Mesenchymal stem cell (in vitro differentiated cells and primary cell): ENCODE measurements around the gene SUSD3.

Experiments
- DNase-seq: peaks from one replicate; pipeline ENCODE4 v3.0.0-alpha.2; 2013
- H2AFZ ChIP-seq: one replicate; pipeline ENCODE4 v1.6.1; 2013; ENCODE audit warnings: low read depth, mild to moderate bottlenecking, control low read depth, inconsistent platforms, low read length, moderate library complexity
- H2AK5ac ChIP-seq: 2 replicates; pipeline ENCODE4 v1.6.1; 2013; ENCODE audit warnings: low read length, moderate library complexity, mild to moderate bottlenecking, inconsistent platforms; ENCODE audit not compliant: severe bottlenecking
- H2BK120ac ChIP-seq: one replicate; pipeline ENCODE4 v1.6.1; 2013; ENCODE audit warnings: low read depth, mild to moderate bottlenecking, inconsistent platforms, low read length, moderate library complexity
- H2BK12ac ChIP-seq, 2 experiments: one replicate each; pipeline ENCODE4 v1.6.1; 2013; ENCODE audit warnings: inconsistent platforms in 2 of 2, low read length in 2 of 2, mild to moderate bottlenecking in 2 of 2, moderate library complexity in 2 of 2, control low read depth in 1 of 2
- H2BK15ac ChIP-seq: one replicate; pipeline ENCODE4 v1.6.1; 2013; ENCODE audit warnings: mild to moderate bottlenecking, low read depth, inconsistent platforms; ENCODE audit not compliant: poor library complexity, severe bottlenecking
- H2BK5ac ChIP-seq: 2 replicates; pipeline ENCODE4 v1.6.1; 2013; ENCODE audit warnings: low read depth, mild to moderate bottlenecking, low read length, control low read depth, inconsistent platforms; ENCODE audit not compliant: poor library complexity, severe bottlenecking
- H3K14ac ChIP-seq, 2 experiments: one replicate each; pipeline ENCODE4 v1.6.1; 2013; ENCODE audit warnings: inconsistent platforms in 2 of 2, low read length in 2 of 2, control low read depth in 1 of 2, mild to moderate bottlenecking in 1 of 2, moderate library complexity in 1 of 2
- H3K18ac ChIP-seq, 2 experiments: one replicate each; pipeline ENCODE4 v1.6.1; 2013; ENCODE audit warnings: inconsistent platforms in 2 of 2, low read length in 2 of 2, control low read depth in 1 of 2, low read depth in 1 of 2, mild to moderate bottlenecking in 1 of 2
- H3K23ac ChIP-seq, 2 experiments: one replicate each; pipeline ENCODE4 v1.6.1; 2013; ENCODE audit warnings: inconsistent platforms in 2 of 2, low read length in 2 of 2, mild to moderate bottlenecking in 2 of 2, moderate library complexity in 2 of 2, control low read depth in 1 of 2
- H3K27ac ChIP-seq: 2 replicates; pipeline ENCODE4 v1.5.1; 2013; ENCODE audit warnings: mild to moderate bottlenecking, moderate library complexity, low read length, control low read depth, inconsistent platforms; ENCODE audit not compliant: poor library complexity, severe bottlenecking
- H3K27me3 ChIP-seq, 2 experiments: 2 replicates each; pipeline versions ENCODE4 v1.6.1 to v1.7.0; 2013; ENCODE audit warnings: low read length in 2 of 2, mild to moderate bottlenecking in 2 of 2, moderate library complexity in 2 of 2, control low read depth in 1 of 2, inconsistent platforms in 1 of 2; ENCODE audit not compliant: control insufficient read depth in 1 of 2, insufficient read depth in 1 of 2
- H3K36me3 ChIP-seq, 2 experiments: 2 replicates each; pipeline versions ENCODE4 v1.6.1 to v1.7.0; 2013; ENCODE audit warnings: low read length in 2 of 2, control low read depth in 1 of 2, inconsistent platforms in 1 of 2, low read depth in 1 of 2, mild to moderate bottlenecking in 1 of 2; ENCODE audit not compliant: insufficient read depth in 2 of 2, control insufficient read depth in 1 of 2
- H3K4ac ChIP-seq, 2 experiments: one replicate each; pipeline ENCODE4 v1.6.1; 2013; ENCODE audit warnings: inconsistent platforms in 2 of 2, low read length in 2 of 2, mild to moderate bottlenecking in 2 of 2, moderate library complexity in 2 of 2, control low read depth in 1 of 2, low read depth in 1 of 2
- H3K4me1 ChIP-seq: 2 replicates; pipeline ENCODE4 v1.6.1; 2013; ENCODE audit warnings: low read depth, low read length, control low read depth; ENCODE audit not compliant: control insufficient read depth, insufficient read depth
- H3K4me2 ChIP-seq: 2 replicates; pipeline ENCODE4 v1.6.1; 2013; ENCODE audit warnings: low read length, mild to moderate bottlenecking, inconsistent platforms; ENCODE audit not compliant: poor library complexity, severe bottlenecking
- H3K4me3 ChIP-seq, 2 experiments: 2 replicates each; pipeline versions ENCODE4 v1.5.1 to v1.7.0; 2013; ENCODE audit warnings: low read length in 2 of 2, mild to moderate bottlenecking in 2 of 2, control low read depth in 1 of 2, low read depth in 1 of 2; ENCODE audit not compliant: insufficient read depth in 1 of 2
- H3K79me1 ChIP-seq: replicated peaks from 2 replicates; pipeline ENCODE4 v1.6.1; 2013; ENCODE audit warnings: mild to moderate bottlenecking, control low read depth, low read length, inconsistent platforms; ENCODE audit not compliant: poor library complexity, severe bottlenecking
- H3K9ac ChIP-seq: 2 replicates; pipeline ENCODE4 v1.7.0; 2013; ENCODE audit warnings: mild to moderate bottlenecking, low read length, moderate library complexity
- H3K9me3 ChIP-seq: 2 replicates; pipeline ENCODE4 v1.7.0; 2013; ENCODE audit warnings: mild to moderate bottlenecking, low read length; ENCODE audit not compliant: control insufficient read depth
- H4K8ac ChIP-seq: one replicate; pipeline ENCODE4 v1.6.1; 2013; ENCODE audit warnings: inconsistent platforms, mild to moderate bottlenecking, low read length, moderate library complexity
- H4K91ac ChIP-seq: one replicate; pipeline ENCODE4 v1.6.1; 2013; ENCODE audit warnings: mild to moderate bottlenecking, low read length, inconsistent platforms
- WGBS: methylation state at CpG from one replicate; pipeline ENCODE4 v1.1.7; 2013; ENCODE audit warnings: mixed read lengths; 5-methylcytosine and 5-hydroxymethylcytosine counted together

Gene SUSD3

DNA sequence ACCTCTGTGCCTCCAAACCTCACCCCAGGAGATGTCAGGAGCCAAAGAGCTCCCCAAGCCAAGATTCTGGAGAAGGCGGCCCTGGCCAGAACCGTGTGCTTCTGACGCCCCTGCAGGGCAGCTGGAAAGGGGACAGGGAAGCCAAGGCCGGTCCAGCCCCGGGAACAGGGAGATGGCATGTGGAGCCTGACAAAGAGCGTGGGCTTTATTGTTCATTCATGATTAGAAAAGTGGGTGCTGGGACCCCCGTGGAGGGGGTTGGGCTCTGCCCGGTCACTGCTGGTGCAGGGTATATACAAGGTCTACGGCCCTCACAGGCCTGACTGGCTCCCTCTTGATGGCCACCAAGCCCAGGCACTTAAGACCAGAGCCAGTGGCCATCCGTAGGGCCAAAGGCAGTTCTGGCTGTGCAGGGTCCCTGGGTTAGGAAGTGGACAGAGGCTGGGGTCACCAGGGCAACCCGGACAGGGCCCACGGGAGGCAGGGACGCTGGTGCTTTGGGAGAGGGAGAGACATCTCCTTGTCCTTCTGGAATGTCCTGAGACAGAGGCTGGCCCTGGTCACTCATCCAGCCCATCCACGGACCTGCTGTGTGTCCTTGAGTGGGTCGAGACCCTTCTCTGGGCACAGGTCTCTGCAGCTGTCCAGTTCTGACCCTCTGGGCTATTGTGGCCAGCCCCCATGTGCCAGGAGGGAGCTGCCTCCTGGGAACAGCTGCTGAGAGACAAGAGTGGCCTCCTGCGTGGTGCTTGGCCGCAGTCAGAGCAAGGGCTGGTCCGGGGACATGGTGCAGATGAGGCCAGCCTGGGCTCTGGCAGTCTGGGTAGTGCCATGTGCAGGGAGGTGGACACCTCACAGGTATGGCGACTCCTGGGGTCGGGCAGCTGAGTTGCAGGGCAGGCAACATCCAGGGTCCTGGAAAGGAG lies 63.1 kb downstream of the SUSD3 start:
- H3K79me1 ChIP-seq, result peaks cover 14% of the 10 kb centered on the region
- H3K9me3 ChIP-seq, result no peaks in the 10 kb centered on the region
- no peak overlapping the region for H3K18ac ChIP-seq
- no peak overlapping the region for H3K27ac ChIP-seq
- no peak overlapping the region for H2BK15ac ChIP-seq
- H3K4ac ChIP-seq, result no peak overlapping the region
- H3K36me3 ChIP-seq, result peaks cover 16 to 52% of the 10 kb centered on the region in 2 experiments
- H3K4me3 ChIP-seq, result no peak overlapping the region
- no peak overlapping the region for H3K23ac ChIP-seq
- H2AK5ac ChIP-seq, result no peak overlapping the region
- H2BK12ac ChIP-seq, result no peak overlapping the region
- H3K4me2 ChIP-seq, result no peak overlapping the region
- no peak overlapping the region for H2BK120ac ChIP-seq
- H3K9ac ChIP-seq, result no peak overlapping the region
- no peak overlapping the region for H4K8ac ChIP-seq
- H3K14ac ChIP-seq, result no peak overlapping the region
- no peak for DNase-seq
- WGBS, result 95% methylated on average over 20 of the region's 20 CpGs
- no peaks in the 10 kb centered on the region for H3K27me3 ChIP-seq
- H2BK5ac ChIP-seq, result no peak overlapping the region
- no peak overlapping the region for H4K91ac ChIP-seq
- no peak overlapping the region for H2AFZ ChIP-seq
- H3K4me1 ChIP-seq, result peaks cover 31% of the 10 kb centered on the region

- no peak overlapping the region for H2BK5ac ChIP-seq
- H3K23ac ChIP-seq, result no peak overlapping the region
- WGBS, result 91% methylated on average over 14 of the region's 14 CpGs
- no peak overlapping the region for H2BK120ac ChIP-seq
- H3K9ac ChIP-seq, result no peak overlapping the region
- H3K79me1 ChIP-seq, result peaks cover 14% of the 10 kb centered on the region
- H4K8ac ChIP-seq, result no peak overlapping the region
- H3K4me1 ChIP-seq, result peaks cover 42% of the 10 kb centered on the region
- no peak overlapping the region for H2AFZ ChIP-seq
- peaks cover 16 to 52% of the 10 kb centered on the region in 2 experiments for H3K36me3 ChIP-seq
- no peak for DNase-seq
- no peak overlapping the region for H4K91ac ChIP-seq
- H2BK15ac ChIP-seq, result no peak overlapping the region
- H2BK12ac ChIP-seq, result no peak overlapping the region
- no peak overlapping the region for H3K27ac ChIP-seq
- no peak overlapping the region for H3K14ac ChIP-seq
- no peak overlapping the region for H3K4me2 ChIP-seq
- no peak overlapping the region for H3K4me3 ChIP-seq
- no peaks in the 10 kb centered on the region for H3K27me3 ChIP-seq
- H3K4ac ChIP-seq, result no peak overlapping the region
- no peak overlapping the region for H3K18ac ChIP-seq
- no peak overlapping the region for H2AK5ac ChIP-seq
- H3K9me3 ChIP-seq, result no peaks in the 10 kb centered on the region
Measured at GRCh38 chr9:93122721-93123221, 64.3 kb downstream of the SUSD3 start.

DNA sequence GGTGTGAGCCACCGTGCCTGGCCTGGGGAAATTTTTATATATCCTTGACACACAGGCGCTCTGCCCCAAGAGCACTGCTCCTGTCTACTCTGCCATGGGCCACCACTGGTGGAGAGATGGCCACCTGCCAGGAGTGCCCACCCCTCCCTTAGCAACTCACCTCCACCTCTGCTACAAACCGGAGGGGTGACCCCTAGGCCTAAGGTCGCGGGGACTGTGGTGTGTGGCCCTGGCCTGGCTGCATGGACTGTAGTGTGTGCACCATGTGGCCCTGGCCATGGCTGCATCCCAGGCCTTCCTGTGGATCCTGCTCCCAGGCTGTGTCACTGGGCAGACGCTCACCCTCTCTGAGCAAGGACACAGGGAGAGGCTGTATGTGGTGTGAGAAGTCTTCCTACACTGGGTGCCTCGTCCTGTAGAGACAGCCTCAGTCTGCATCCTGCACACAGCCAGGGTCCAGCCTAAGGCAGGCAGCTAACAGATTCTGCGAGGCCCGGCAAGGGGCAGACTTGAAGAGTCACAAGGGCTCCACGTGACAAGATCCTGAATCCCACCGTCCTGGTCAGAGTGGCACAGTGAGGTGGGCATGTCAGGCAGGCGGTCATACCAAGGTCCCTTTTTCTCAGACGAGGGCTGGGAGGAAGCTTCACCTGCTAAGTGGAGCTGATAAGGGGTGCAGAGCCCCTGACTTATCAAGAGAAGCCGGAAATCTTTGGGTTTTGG lies 65.2 kb downstream of the SUSD3 start:
- no peak overlapping the region for H4K8ac ChIP-seq
- no peaks in the 10 kb centered on the region for H3K9me3 ChIP-seq
- no peak overlapping the region for H3K27ac ChIP-seq
- no peak for DNase-seq
- H2BK120ac ChIP-seq, result no peak overlapping the region
- peaks cover 22% of the 10 kb centered on the region for H3K79me1 ChIP-seq
- no peaks in the 10 kb centered on the region for H3K27me3 ChIP-seq
- H3K23ac ChIP-seq, result no peak overlapping the region
- no peak overlapping the region for H3K18ac ChIP-seq
- no peak overlapping the region for H2AK5ac ChIP-seq
- H2BK15ac ChIP-seq, result no peak overlapping the region
- H2BK5ac ChIP-seq, result no peak overlapping the region
- H3K36me3 ChIP-seq, result peaks cover 16 to 57% of the 10 kb centered on the region in 2 experiments
- H3K4me3 ChIP-seq, result no peak overlapping the region
- WGBS, result 87% methylated on average over 14 of the region's 14 CpGs
- H3K14ac ChIP-seq, result no peak overlapping the region
- H4K91ac ChIP-seq, result peak overlapping the region; percentile 36
- H3K4me2 ChIP-seq, result no peak overlapping the region
- no peak overlapping the region for H3K4ac ChIP-seq
- no peak overlapping the region for H3K9ac ChIP-seq
- H2AFZ ChIP-seq, result no peak overlapping the region
- no peak overlapping the region for H2BK12ac ChIP-seq
- peaks cover 52% of the 10 kb centered on the region for H3K4me1 ChIP-seq

GRCh38 chr9:93124793-93125192 lies 66.3 kb downstream of the SUSD3 start:
- Histone ChIP-seq H3K27ac (no peak overlapping the region), H2AFZ (no peak overlapping the region), H3K18ac (peak overlapping the region in 1 of 2 experiments; percentile 23), H3K4ac (no peak overlapping the region), H2BK120ac (no peak overlapping the region), H2AK5ac (no peak overlapping the region), H2BK12ac (no peak overlapping the region), H3K4me2 (no peak overlapping the region), H3K27me3 (no peaks in the 10 kb centered on the region), H2BK5ac (no peak overlapping the region), H3K9ac (no peak overlapping the region), H3K4me3 (no peak overlapping the region), H3K79me1 (peaks cover 26% of the 10 kb centered on the region), H2BK15ac (no peak overlapping the region), H3K23ac (no peak overlapping the region), H4K8ac (no peak overlapping the region), H3K9me3 (no peaks in the 10 kb centered on the region), H4K91ac (no peak overlapping the region), H3K4me1 (peaks cover 52% of the 10 kb centered on the region), H3K14ac (no peak overlapping the region), H3K36me3 (peaks cover 16 to 57% of the 10 kb centered on the region in 2 experiments)
- DNase-seq, result no peak
- 99% methylated on average over 16 of the region's 16 CpGs for WGBS
